NCI-H1417 treated with DMSO at 0.1 percent for 48 hours (cell line): ENCODE results near the gene PDP2.
"Not testable (repeated sequence)": the region's sequence is repeated elsewhere in the genome, so short reads cannot be mapped to it uniquely, and the experiment has no call there.

ENCODE experiments used
- DNase-seq: peaks from one replicate; lab custom pipeline; 2025; lab: John Stamatoyannopoulos, UW

Gene PDP2

GRCh38 chr16:66853261-66854139 is 26.8 kb upstream of the PDP2 start:
- DNase-seq: no peak

- no peak for DNase-seq
Measured at GRCh38 chr16:66856184-66856730, 24.1 kb upstream of the PDP2 start.

- DNase-seq: no peak
Measured at GRCh38 chr16:66856801-66857200, 23.5 kb upstream of the PDP2 start.

GRCh38 chr16:66857437-66857836 is 22.9 kb upstream of the PDP2 start:
- DNase-seq: no peak

GRCh38 chr16:66858740-66859396 is 21.4 kb upstream of the PDP2 start:
- DNase-seq: no peak

- DNase-seq: no peak
Measured at GRCh38 chr16:66859397-66860068, 20.8 kb upstream of the PDP2 start.

GRCh38 chr16:66862023-66862520 is 18.2 kb upstream of the PDP2 start:
- DNase-seq: no peak

- DNase-seq: no peak
Measured at GRCh38 chr16:66863707-66864106, 16.6 kb upstream of the PDP2 start.

- no peak for DNase-seq
Measured at GRCh38 chr16:66869424-66869823, 10.9 kb upstream of the PDP2 start.

GRCh38 chr16:66871363-66871762 is 9.0 kb upstream of the PDP2 start:
- DNase-seq: not testable (repeated sequence)

- no peak for DNase-seq
Measured at GRCh38 chr16:66871840-66872239, 8.5 kb upstream of the PDP2 start.

GRCh38 chr16:66872559-66872942 is 7.8 kb upstream of the PDP2 start:
- DNase-seq: no peak

- DNase-seq: no peak
Measured at GRCh38 chr16:66872943-66873684, 7.2 kb upstream of the PDP2 start.

GRCh38 chr16:66873685-66874055 is 6.6 kb upstream of the PDP2 start:
- no peak for DNase-seq

GRCh38 chr16:66874079-66874775 is 6.1 kb upstream of the PDP2 start:
- no peak for DNase-seq

- no peak for DNase-seq
Measured at GRCh38 chr16:66878067-66878466, 2.2 kb upstream of the PDP2 start.

GRCh38 chr16:66881014-66881417 is 701 bp downstream of the PDP2 start:
- no peak for DNase-seq

- no peak for DNase-seq
Measured at GRCh38 chr16:66881560-66881959, 1.2 kb downstream of the PDP2 start.

- DNase-seq: no peak
Measured at GRCh38 chr16:66881964-66882508, 1.7 kb downstream of the PDP2 start.

GRCh38 chr16:66882702-66883101 is 2.4 kb downstream of the PDP2 start:
- no peak for DNase-seq

- no peak for DNase-seq
Measured at GRCh38 chr16:66885491-66885890, 5.2 kb downstream of the PDP2 start.
